Stimulated activated CD4-positive, alpha-beta T cell treated with anti-CD3 and anti-CD28 coated beads, TNF-alpha, amount 100 ng/mL, for 4 hours (primary cell): ENCODE data around the gene WNT1.

ENCODE experiments used
- DNase-seq, 3 experiments: peaks; one replicate each; pipeline ENCODE4 v3.0.0-alpha.2; 2020; ENCODE audit warnings: low read depth in 3 of 3

The WNT1 gene

DNA sequence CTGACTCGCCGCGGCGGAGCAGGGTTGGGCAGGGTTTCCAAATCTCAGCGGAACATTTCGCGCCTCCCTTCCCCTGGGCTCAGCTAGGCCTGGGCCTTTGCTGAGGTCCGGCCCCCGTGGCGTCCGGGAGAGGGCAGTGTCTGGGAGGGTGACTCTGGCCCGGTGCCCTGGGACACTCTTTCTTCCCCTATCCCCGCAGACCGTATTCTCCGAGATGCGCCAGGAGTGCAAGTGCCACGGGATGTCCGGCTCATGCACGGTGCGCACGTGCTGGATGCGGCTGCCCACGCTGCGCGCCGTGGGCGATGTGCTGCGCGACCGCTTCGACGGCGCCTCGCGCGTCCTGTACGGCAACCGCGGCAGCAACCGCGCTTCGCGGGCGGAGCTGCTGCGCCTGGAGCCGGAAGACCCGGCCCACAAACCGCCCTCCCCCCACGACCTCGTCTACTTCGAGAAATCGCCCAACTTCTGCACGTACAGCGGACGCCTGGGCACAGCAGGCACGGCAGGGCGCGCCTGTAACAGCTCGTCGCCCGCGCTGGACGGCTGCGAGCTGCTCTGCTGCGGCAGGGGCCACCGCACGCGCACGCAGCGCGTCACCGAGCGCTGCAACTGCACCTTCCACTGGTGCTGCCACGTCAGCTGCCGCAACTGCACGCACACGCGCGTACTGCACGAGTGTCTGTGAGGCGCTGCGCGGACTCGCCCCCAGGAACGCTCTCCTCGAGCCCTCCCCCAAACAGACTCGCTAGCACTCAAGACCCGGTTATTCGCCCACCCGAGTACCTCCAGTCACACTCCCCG lies 3.0 kb downstream of the WNT1 start:
- no peak for DNase-seq

DNA sequence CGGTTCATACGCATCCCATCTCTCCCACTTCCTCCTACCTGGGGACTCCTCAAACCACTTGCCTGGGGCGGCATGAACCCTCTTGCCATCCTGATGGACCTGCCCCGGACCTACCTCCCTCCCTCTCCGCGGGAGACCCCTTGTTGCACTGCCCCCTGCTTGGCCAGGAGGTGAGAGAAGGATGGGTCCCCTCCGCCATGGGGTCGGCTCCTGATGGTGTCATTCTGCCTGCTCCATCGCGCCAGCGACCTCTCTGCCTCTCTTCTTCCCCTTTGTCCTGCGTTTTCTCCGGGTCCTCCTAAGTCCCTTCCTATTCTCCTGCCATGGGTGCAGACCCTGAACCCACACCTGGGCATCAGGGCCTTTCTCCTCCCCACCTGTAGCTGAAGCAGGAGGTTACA lies 3.6 kb downstream of the WNT1 start:
- no peak for DNase-seq

DNA sequence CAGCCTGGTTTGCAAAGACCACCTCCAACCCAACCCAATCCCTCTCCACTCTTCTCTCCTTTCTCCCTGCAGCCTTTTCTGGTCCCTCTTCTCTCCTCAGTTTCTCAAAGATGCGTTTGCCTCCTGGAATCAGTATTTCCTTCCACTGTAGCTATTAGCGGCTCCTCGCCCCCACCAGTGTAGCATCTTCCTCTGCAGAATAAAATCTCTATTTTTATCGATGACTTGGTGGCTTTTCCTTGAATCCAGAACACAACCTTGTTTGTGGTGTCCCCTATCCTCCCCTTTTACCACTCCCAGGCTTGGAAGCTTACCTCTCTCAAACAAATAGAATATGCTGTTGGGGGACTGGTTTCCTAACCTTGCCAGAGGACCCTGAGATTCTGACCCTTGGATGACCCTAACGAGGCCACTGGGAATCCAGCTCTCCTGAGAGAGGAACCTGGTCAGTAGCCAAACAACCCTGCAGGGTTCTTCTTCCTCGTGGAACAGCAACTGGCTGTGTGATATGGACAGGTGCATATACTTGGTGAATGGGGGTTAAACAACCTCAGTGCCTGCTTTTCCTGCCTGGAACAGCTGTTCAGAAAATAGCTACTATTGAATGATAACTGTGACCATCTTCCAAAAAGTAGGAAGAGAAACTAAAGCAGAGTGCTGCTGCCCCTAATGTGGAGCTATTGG lies 4.4 kb downstream of the WNT1 start:
- no peak for DNase-seq

DNA sequence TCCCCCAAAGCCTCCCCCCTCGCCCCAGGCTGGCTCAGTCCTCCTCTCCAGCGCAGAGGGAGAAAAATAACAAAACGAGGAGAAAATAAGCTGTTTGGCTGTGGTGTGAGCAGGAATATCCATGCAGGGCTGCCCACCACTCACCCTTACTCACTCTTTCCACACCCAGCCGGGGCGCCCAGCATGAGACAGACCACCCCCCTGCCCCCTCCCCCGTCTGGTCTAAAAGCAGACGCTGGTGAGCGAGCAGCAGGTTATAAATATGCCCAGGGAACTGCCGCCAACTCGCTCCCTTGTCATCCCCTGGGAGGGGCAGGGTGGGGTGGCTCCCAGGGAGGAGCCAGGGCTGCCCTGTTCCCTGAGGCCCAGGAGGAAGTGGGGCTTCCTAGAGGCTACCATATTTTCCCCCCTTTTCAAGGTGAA lies 7.4 kb downstream of the WNT1 start:
- no peak for DNase-seq

DNA sequence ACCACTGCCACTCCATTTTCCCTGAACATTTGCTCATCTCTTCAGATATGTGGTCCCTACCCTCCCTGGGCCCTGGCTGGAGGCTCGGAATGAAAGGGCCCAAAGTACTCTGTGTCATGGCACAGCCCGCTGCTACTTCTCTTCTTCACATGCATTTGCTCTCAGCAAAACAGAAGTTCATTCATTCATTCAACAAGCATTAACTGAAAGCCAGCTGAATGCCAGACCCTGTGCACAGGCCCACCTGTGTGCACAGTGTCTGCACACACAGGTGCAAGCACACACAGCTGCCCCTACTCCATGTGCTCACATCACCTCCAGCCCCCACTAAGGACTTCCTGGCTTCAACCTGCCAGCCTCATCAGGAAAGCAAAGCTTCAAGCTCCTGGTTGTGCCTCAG lies 7.8 kb downstream of the WNT1 start:
- no peak for DNase-seq

DNA sequence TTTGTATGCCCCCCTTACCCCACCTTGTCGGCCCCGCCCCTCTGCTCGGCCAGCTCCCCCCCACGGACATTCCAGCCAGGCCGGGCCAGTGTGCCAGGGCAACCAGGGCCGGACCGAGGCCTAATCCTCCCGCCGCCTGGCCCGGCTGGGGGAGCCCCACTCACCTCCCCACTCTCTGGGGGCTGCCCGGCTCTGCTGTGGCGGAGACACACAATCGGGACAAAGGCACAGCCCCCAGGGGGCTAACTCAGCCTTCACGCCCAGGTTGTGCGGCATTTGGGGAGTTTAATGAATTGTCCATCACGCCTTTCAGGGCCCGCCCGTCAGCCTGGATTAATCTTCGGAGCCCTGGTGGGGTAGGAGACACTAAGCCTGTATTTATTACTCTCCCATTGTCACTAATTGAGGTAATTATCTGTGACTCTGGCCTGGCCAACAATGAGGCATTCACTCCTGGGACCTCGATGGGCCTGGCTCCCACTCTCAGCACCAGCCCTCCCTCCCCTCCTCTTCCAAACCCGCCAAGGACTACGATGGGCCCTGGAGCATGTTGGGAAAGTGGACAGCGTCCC lies 8.7 kb downstream of the WNT1 start:
- no peak for DNase-seq

DNA sequence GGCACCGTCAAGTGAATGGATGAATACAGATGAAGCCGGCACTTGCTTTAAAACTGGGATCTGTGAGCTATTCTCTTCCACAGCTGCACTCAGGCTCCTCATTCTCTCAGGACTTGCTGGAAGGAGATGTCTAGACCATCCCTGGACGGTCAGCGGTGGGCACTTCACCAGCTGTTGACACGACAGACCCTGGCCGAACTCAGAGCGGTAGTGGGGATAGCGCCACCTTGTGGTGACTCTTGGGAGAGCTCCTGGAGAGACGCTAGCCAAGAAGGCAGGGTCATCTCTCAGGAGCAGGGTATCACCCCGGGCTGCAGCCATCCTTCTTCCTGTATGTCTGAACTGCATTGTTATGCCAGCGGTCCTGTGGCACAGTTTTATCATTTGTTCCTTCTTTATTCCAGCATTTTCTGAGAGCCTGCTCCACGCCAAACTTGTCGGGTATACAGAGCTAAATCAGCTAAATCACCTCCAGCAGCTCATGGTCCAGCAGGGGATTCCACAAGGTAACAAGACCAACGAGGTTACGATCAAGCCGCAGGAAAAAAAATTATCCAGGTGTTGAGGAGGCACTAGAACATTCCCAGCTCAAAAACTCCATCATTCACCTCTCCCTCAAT lies 10.0 kb downstream of the WNT1 start:
- DNase-seq, result peak in 2 of 3 experiments; percentile 46 to 52

DNA sequence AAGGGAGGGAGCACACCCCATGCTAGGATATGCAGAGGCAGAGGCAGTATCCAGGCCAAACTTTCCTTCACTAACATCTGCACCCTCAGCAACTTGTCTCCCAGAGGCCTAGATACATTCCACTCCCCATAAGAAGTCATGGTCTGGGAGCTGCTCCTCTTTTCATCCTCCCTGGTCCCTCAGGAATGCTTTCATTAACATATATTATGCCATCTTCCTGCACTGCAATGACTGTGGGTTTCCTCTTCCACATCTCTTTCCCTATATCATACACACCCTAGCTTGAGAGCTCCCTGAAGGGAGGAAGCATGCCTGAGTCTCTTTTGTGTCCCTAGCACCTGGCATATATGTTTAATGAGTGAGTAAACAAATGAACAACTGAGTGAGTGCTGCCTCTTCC lies 12.4 kb downstream of the WNT1 start:
- DNase-seq, result no peak

DNA sequence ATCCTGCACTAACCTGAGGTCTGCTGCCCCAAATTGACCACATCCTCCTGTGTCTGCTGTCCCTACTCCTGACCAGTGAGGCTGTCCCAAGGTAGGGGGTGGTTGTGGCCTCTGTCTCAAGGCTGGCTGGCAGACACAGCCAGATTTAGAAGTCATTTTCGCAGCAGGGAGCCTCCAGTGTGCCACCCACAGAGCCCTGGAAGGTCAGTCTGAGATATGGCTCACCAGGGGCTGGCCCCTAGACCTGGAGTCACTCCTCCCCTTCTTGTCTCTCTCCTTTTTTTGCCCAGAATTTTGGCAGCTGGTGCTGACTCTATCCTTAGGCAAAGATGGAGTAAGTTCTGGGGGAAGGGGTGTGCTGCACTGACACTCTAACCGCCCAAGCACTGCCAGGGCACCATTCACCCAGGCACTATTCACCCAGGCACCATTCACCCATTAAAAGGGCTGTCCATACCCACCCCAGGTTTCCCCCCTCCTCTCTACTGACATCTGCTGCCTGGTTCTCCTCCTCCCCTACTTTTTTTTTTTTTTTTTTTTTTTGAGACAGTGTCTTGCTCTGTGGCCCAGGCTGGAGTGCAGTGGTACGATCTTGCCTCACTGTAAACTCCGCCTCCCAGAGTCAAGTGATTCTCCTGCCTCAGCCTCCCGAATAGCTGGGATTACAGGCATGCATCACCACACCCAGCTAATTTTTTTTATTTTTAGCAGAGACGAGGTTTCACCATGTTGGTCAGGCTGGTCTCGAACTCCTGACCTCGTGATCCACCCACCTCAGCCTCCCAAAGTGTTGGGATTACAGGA lies 13.3 kb downstream of the WNT1 start:
- no peak for DNase-seq

DNA sequence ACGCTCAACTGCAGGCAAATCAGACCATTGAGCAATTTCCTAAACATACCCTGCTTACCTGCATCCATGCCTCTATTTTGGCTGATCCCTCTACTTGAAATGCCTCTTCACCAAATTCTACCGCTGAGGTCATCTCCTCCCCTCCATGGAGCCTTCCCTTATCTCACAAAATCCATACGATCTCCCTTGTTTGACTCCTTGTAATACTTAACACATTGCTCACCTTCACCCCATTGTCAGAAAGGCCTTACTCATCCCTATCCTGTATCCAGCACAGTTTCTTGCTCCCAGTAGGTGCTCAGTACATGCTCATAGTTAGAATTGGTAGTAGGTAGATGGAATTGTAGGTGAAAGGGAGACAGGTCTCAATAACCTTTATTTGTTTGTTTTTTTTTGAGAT lies 15.7 kb downstream of the WNT1 start:
- DNase-seq, result no peak

DNA sequence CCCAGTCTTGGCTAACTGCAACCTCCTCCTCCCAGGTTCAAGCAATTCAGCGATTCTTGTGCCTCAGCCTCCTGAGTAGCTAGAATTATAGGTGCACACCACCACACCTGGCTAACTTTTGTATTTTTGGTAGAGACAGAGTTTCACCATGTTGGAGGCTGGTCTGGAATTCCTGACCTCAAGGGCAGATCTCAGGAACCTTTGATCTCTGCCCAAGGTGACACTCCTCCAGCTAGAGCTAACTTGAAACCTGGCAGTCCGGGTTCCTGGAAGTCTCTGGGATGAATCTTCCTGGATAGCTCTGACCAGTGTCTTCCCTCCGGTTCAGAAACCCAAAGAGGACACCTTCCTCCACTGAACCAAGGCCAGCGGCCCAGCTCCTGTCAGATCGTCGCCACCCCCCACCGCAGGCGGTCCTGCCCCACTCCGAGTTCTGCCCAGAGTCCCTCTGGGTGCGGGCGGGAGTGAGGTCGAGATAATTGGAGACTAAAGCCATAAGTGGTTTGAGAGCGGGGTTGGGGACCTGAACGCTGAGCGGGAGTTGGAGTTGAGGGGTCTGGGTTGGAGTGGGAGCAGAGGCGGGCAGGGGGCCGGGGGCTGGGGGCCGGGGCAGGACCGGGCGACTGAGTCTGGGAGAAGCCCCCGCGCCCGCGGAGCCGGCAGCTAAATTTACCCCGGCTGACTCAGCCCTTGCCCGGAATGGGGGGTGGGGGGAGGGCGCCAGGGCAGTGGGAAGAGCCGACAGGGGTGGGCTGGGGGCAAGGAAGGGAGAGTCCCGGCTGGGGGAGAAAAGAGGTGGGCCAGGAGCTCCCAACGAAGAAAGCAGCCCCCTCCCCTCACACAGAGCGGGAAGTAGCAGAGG lies 16.3 kb downstream of the WNT1 start:
- no peak for DNase-seq

DNA sequence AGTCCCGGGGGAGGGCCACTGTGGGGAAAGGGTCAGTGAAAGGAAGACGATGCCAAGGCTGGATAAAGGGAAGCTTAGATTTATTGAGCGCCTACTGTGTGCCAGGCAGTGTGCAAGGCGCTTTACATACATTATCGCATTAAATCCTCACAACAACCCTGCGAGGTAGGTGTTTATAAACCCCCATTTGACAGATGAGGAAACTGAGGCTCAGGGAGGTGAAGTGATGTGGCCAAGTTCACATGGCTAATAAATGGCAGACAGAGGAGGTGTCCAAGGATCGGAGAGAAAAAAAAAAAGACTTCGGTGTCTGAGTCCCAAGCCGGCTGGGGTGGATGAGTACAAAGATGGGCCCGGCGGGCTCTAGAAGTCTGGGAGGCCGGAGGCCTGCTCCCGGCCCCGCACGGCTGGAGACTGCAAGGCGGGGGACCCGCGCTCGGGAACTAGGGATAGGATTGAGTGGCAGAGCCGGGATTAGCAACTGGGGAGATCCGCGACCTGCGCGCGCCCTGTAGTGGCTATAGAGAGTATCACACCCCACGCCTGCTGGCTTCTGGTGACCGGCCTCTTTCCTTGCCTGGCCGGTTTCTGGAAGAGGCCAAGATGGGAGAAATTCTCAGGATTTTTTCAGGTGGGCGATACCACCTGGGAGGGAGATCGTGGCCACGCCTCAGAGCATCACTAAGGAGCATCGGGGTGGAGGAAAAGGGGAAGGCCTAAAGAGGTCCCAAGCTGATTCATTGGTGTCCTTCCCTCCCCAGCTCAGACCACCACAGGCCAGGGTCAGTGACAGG lies 17.2 kb downstream of the WNT1 start:
- DNase-seq, result no peak

DNA sequence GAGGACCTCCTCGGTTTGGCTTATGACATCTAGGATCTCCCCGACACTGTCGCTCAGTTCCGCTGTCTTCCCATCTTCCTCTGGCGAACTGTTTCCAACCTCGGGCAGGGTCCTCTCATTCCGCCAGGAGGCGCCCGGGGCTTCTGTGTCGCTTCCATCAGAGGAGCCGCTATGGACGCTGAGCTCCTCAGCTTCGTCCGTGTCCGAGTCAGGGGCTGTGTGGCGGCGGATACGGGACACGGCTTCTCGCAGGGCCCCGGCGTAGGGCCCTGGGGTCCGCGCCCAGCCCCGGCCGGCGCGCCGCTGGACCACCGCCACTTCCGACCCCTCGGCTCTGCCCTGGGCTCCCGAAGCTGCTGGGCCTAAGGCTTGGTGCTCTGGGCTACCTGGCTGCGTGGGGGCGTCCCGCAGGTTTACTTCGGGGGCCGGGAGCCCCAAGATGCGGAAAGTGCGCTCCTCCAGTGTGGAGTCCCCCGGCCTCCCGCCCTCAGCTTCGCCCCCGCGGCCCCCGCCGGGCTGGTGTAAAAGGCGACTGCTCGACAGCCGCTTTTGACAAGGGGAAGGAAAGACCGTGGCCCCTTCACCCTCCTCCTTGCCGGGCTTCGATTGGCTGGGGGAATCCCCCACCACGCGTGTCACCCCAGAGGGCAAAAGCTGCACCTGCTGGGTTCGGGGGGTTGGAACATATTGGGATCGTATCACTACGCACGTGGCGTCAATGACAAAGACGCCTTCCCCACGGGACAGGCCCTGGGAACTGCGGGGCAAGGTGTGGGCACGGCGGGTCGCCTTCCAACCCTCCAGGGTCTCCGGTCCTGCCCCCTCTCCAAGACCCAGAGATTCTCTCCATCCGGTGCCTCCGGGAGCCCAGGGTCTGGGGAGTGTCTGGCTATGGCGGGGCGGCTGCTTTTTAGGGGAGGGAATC lies 18.9 kb downstream of the WNT1 start:
- DNase-seq, result peak in 1 of 3 experiments; percentile 43

DNA sequence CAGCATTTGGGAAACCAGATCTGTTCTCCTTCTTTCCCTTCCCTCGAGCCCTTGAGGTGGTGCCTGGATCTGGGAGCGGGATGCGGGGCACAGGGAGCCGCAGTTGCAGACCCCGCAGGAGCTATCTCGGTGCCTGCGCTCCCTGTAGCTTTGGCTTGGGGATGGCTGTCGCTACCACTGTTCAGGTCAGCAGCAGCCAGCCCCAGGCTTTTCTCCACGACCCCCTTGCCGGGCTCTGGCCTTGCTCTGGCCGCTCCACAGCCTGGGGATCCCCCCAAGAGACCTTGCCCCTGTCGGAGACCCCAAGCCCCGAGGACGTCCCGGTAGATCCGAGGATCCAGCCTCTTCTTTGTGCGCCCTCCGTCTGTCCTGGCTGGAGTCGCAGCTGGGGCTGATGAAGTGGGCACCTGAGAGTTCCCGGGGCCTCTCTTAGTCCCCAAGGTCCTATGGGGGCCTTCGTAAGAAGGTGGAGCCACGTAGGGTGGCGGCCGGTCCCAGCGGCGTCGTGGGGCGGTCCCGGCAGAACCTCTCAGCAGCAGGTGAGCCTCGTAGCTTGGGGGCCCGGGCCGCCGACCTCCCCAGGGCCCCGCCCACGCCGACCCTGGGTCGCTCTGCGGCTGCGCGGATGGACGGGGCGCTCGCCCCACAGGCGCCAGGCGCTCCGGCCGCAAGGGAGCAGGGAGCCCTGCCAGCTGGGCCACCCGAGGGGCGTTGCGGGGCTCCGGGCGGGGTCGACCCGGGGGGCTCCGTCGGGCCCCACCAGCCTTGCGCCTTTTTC lies 19.8 kb downstream of the WNT1 start:
- no peak for DNase-seq

DNA sequence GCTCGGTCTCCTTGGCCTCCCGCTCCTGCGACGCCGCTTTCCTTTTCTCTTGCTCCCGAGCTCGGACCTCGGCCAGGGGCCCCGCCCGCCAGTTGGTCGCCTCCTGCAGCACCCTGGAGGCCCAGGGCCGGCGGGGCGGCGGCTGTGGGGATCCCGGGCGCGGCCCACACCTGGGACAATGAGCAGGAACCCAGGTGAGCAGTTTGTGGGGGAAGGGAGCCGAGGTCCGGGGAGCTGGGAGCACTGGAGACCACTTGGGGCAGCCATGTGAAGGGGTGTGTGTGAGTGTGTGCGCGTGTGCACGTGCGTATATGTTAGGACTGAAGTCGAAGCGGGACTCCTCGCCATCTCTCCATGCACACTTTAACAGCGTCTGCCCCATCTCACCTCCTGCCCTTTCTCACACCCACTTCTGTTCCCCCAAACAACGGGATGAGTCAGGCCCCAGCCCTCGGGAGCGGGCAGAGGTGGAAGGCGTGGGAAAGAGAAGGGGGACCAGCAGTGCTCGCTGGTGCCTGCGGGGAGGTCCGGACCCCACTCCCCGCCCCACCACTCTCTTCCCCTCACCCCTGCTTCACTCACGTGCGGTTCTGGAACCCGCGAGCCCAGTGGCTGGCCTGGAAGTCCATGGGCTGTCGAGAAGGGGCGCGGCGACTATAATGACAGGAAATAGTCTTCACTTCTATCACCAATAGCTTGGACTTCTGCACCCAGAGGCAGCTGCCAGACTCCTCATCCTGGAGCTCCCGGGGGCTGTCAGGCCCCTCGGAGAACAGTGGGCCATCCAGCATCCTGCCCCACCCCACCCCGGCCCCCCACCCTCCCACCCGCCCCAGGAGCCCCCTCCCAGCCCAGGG lies 20.6 kb downstream of the WNT1 start:
- no peak for DNase-seq

DNA sequence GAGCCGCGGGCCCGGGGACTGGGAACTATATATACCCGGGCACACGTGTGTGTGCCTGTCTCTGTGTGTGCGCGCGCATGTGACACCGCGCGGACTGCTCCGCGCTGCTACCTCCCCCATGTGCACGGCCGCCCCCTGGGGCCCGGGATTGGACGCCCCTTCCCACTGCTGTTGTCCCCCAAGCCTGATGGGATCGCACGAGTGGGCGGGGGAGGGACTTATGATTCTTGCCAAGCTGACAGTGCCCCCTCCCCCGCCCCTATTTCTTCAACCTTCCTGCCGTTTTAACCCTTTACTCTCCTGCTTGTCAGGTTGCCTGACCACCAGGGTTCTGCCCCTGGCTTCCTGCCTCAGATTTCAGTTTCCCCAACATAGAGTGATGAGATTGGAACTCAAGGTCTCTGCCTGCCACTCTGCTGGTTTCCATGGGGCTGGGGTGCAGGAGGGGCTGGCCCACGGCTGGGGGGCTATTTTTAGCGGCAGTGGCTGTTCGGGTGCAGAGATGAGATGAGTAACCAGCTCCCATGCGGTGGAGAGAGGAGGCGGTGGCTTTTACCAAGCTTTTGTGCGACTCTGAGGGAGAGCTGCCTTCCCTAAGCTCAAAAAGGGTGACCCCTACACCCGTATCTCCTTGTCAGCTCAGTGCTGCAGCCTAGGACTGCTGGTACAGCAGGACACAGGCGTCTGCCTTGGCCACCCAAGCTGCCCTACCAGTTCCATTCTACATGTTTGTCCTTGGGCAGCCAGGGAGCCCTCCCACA lies 21.4 kb downstream of the WNT1 start, which contains the start of gene DDN:
DDN (minus strand) TSS at position 5 of the 761 bp plus-strand sequence. CDS start 88 bp downstream, outside the sequence.
- DNase-seq, result no peak
